ENCODE data around the gene GJB3. TPM values are rescaled to one million over a fixed set of nuclear protein-coding genes. Genes with fewer than 3 reads are reported as not detected.

Gene GJB3
- total RNA-seq, 1 experiment from 2014 or later, result 46.7 TPM

- peak in 2 of 3 experiments; percentile 41 to 49; a peak in 3 of 6 replicates for TF ChIP-seq CTCF (IDR thresholded peaks at IDR 0.05 in 2 of 3, conservative IDR thresholded peaks at IDR 0.05 in 1 of 3; ENCODE audit: borderline replicate concordance in 1 of 3, insufficient read depth in 1 of 3, low read depth in 2 of 3, low read length in 2 of 3)
- TF ChIP-seq ZBTB33 (IDR thresholded peaks at IDR 0.05; ENCODE audit: extremely low read depth, insufficient replicate concordance, low read length), result no peak
- no peak for TF ChIP-seq JUND (IDR thresholded peaks at IDR 0.05)
- no peak for TF ChIP-seq ZFX (IDR thresholded peaks at IDR 0.05)
- H3K4me3 ChIP-seq (replicated peaks in 1 of 2; ENCODE audit: low read depth in 1 of 2, low read length in 2 of 2), result no peak overlapping the region
- ATAC-seq, result peak; percentile 36; the same call in 1 of the 2 replicates
- intact Hi-C loops (cut with micrococcal nuclease), result no loop called here
- H3K79me2 ChIP-seq (ENCODE audit: insufficient read depth, low read length), result peaks cover 25% of the 10 kb centered on the region
- POLR2A ChIA-PET, result no interaction called here
- peaks cover 4 to 24% of the 10 kb centered on the region in 2 experiments; a peak in 2 of 4 replicates for H3K36me3 ChIP-seq (ENCODE audit: control insufficient read depth in 1 of 2, insufficient read depth in 2 of 2, low read length in 2 of 2)
- no peaks in the 10 kb centered on the region for H3K27me3 ChIP-seq (ENCODE audit: insufficient read depth, low read length)
- no peaks in the 10 kb centered on the region for H3K9me2 ChIP-seq (ENCODE audit: insufficient read depth)
- no peak overlapping the region for H3K4me2 ChIP-seq (ENCODE audit: low read length)
- RAD21 ChIA-PET (ENCODE audit: low non-redundant PET in 1 of 2, low total read pairs in 2 of 2, uncharacterized antibody in 2 of 2, unreplicated experiment in 2 of 2), result no interaction called here
- BruUV-seq (replicated peaks), result no TSS peak
- H4K20me1 ChIP-seq (ENCODE audit: insufficient read depth), result no peaks in the 10 kb centered on the region
- H2AFZ ChIP-seq (ENCODE audit: low read depth, low read length, poor library complexity, severe bottlenecking), result no peak overlapping the region
- CTCF ChIA-PET, result interaction anchor here (3.4 kb wide), 1 partner anchor 65 kb away, joined by 18 read pairs; no protein-coding TSS in a partner anchor
- DNase-seq (ENCODE audit: low read depth, low spot score), result no peak
- no peak overlapping the region for H3K27ac ChIP-seq (ENCODE audit: low read depth, low read length)
- H3K9me3 ChIP-seq (ENCODE audit: control insufficient read depth in 1 of 2, insufficient read depth in 1 of 2, low read depth in 1 of 2, low read length in 2 of 2), result no peaks in the 10 kb centered on the region
- H3K4me1 ChIP-seq (ENCODE audit: control insufficient read depth in 1 of 2, insufficient read depth in 2 of 2, low read length in 2 of 2), result peaks cover 15 to 32% of the 10 kb centered on the region in 2 experiments
- H3K9ac ChIP-seq (ENCODE audit: low read length), result no peak overlapping the region
Measured at GRCh38 chr1:34787461-34788420, 6.7 kb downstream of the GJB3 start.

Measured in HCT116 (cell line).